ENCODE data around the gene EGFR. TPM values are rescaled to one million over a fixed set of nuclear protein-coding genes. Genes with fewer than 3 reads are reported as not detected.

The EGFR gene
- total and polyA plus RNA-seq, 4 experiments from 2014 or later: not detected

- Mint-ChIP-seq H3K4me1 (peaks cover 0 to 1% (median 0%) of the 10 kb centered on the region in 4 donors), H3K9me3 (no peaks in the 10 kb centered on the region), H3K27me3 (peaks cover 2 to 27% of the 10 kb centered on the region in 2 donors), H3K4me3 (no peak overlapping the region), H3K27ac (no peak overlapping the region), H3K36me3 (no peaks in the 10 kb centered on the region)
- Histone ChIP-seq H3K27me3 (ENCODE audit: insufficient read depth, low read length) (no peaks in the 10 kb centered on the region), H3K4me1 (ENCODE audit: insufficient read depth, low read length) (no peaks in the 10 kb centered on the region), H3K36me3 (ENCODE audit: insufficient read depth, low read length) (no peaks in the 10 kb centered on the region), H3K27ac (ENCODE audit: low read depth, low read length) (no peak overlapping the region), H3K4me3 (ENCODE audit: low read length in 2 of 2) (no peak overlapping the region), H3K9me3 (ENCODE audit: control insufficient read depth in 1 of 2, low read length in 2 of 2) (no peaks in the 10 kb centered on the region)
- no peak for DNase-seq
- POLR2A ChIA-PET (ENCODE audit: partially characterized antibody): no interaction called here
- intact Hi-C loops (cut with micrococcal nuclease): no loop called here
- CTCF ChIA-PET (ENCODE audit: partially characterized antibody): no interaction called here
These were observed 82.5 kb downstream of the EGFR start for GRCh38 chr7:55101359-55101758.

- ChIA-PET POLR2A (ENCODE audit: partially characterized antibody) (no interaction called here), CTCF (ENCODE audit: partially characterized antibody) (no interaction called here)
- no peak overlapping the region for H3K27ac Mint-ChIP-seq
- Histone ChIP-seq H3K27ac (ENCODE audit: low read depth, low read length) (no peak overlapping the region), H3K9me3 (ENCODE audit: control insufficient read depth in 1 of 2, low read length in 2 of 2) (no peaks in the 10 kb centered on the region), H3K4me3 (ENCODE audit: low read length in 2 of 2) (no peak overlapping the region), H3K27me3 (ENCODE audit: insufficient read depth, low read length) (no peaks in the 10 kb centered on the region), H3K4me1 (ENCODE audit: insufficient read depth, low read length) (no peaks in the 10 kb centered on the region), H3K36me3 (ENCODE audit: insufficient read depth, low read length) (no peaks in the 10 kb centered on the region)
- H3K36me3 Mint-ChIP-seq: no peaks in the 10 kb centered on the region
- intact Hi-C loops (cut with micrococcal nuclease): no loop called here
- H3K4me1 Mint-ChIP-seq: peaks cover 0 to 1% (median 0%) of the 10 kb centered on the region in 4 donors
- no peak for DNase-seq
- H3K4me3 Mint-ChIP-seq: no peak overlapping the region
- peaks cover 2 to 28% of the 10 kb centered on the region in 2 donors for H3K27me3 Mint-ChIP-seq
- no peaks in the 10 kb centered on the region for H3K9me3 Mint-ChIP-seq
These were observed 85.3 kb downstream of the EGFR start for GRCh38 chr7:55104123-55104522.

DNA sequence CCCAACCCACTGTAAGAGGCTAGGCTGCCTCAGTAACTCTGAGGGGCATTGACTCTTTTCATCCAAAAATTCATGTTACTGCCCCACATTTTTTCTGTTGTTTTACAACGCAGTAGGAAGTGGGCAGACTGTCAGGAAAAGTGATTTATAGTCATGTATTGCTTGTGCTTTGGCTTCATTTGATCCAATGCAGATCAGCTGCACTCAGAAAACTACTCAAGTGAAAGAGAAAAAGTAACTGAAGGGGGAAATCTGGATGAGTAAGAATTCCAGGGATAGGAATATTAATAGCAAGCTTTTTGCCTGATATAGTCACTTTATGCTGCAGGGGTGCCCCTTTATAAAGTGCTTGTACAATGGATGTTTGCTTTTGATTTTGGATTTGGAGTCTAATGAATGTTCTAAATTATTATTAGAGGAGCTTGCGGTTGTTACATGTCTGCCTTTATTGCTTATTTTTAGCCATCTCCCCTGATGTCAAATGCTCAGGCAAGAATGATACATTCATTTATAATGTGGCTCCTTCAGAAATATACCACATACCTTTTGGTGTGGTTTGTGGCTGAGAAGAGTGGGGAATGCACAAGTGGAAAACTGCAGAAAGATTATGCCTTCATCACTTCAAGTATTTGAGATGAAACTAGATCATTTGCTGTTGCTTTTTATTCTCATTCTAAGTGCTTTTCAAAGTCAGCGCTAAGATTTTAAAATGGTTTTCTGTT, 86.1 kb downstream of the EGFR start:
- peaks cover 0 to 1% (median 0%) of the 10 kb centered on the region in 4 donors for H3K4me1 Mint-ChIP-seq
- ChIA-PET POLR2A (ENCODE audit: partially characterized antibody) (no interaction called here), CTCF (ENCODE audit: partially characterized antibody) (no interaction called here)
- no peaks in the 10 kb centered on the region for H3K27me3 ChIP-seq (ENCODE audit: insufficient read depth, low read length)
- intact Hi-C loops (cut with micrococcal nuclease): no loop called here
- no peaks in the 10 kb centered on the region for H3K4me1 ChIP-seq (ENCODE audit: insufficient read depth, low read length)
- H3K4me3 ChIP-seq (ENCODE audit: low read length in 2 of 2): no peak overlapping the region
- H3K27ac Mint-ChIP-seq: no peak overlapping the region
- H3K36me3 ChIP-seq (ENCODE audit: insufficient read depth, low read length): no peaks in the 10 kb centered on the region
- no peak overlapping the region for H3K4me3 Mint-ChIP-seq
- no peak for DNase-seq
- H3K9me3 Mint-ChIP-seq: no peaks in the 10 kb centered on the region
- peaks cover 2 to 23% of the 10 kb centered on the region in 2 donors for H3K27me3 Mint-ChIP-seq
- H3K27ac ChIP-seq (ENCODE audit: low read depth, low read length): no peak overlapping the region
- H3K36me3 Mint-ChIP-seq: no peaks in the 10 kb centered on the region
- no peaks in the 10 kb centered on the region for H3K9me3 ChIP-seq (ENCODE audit: control insufficient read depth in 1 of 2, low read length in 2 of 2)

DNA sequence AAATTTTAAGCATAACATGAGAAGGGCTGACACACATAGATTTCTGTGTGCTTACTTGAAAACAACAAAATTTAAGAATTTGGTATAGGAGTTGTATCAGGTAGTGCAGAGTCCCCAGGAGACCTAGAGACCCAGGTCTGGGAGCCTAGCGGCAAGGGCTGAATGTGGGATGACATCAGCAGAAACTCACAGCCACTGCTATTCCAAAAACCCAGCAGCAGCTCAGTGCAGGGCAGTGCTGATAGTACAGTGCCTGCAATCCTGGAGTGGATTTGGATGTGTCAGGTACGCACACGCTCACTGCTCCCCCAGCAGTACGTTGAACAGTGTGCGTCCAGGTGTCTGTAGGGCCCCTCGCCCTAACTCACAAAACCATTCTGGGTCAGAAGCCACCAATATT, 87.1 kb downstream of the EGFR start:
- Mint-ChIP-seq H3K4me3 (no peak overlapping the region), H3K9me3 (no peaks in the 10 kb centered on the region), H3K27ac (peak overlapping the region in 1 of 7 donors; percentile 5), H3K36me3 (no peaks in the 10 kb centered on the region), H3K27me3 (peaks cover 2 to 23% of the 10 kb centered on the region in 2 donors), H3K4me1 (peaks cover 0 to 1% (median 0%) of the 10 kb centered on the region in 4 donors)
- no peak for DNase-seq
- H3K4me3 ChIP-seq (ENCODE audit: low read length in 2 of 2): no peak overlapping the region
- H3K36me3 ChIP-seq (ENCODE audit: insufficient read depth, low read length): no peaks in the 10 kb centered on the region
- POLR2A ChIA-PET (ENCODE audit: partially characterized antibody): no interaction called here
- CTCF ChIA-PET (ENCODE audit: partially characterized antibody): no interaction called here
- intact Hi-C loops (cut with micrococcal nuclease): no loop called here
- H3K27ac ChIP-seq (ENCODE audit: low read depth, low read length): no peak overlapping the region
- no peaks in the 10 kb centered on the region for H3K4me1 ChIP-seq (ENCODE audit: insufficient read depth, low read length)
- H3K9me3 ChIP-seq (ENCODE audit: control insufficient read depth in 1 of 2, low read length in 2 of 2): no peaks in the 10 kb centered on the region
- no peaks in the 10 kb centered on the region for H3K27me3 ChIP-seq (ENCODE audit: insufficient read depth, low read length)

DNA sequence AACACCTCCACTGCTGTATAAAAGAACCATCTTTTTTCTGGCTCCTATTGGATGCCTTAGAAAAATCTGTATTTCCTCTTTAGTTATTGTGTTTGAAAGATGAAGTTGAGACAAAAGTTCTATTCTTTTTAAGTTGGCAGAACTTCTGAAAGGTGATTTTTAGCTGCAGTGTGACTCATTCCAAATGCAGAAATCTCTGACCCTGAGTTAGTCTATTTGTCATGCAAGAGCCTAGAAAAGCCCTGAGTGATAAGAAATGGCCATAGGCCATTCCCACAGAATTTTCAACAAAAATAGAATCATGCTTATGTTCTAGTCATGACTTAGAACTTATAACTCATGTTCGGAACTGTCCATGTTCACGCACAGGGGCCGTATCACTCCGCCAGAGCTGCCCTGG, 89.1 kb downstream of the EGFR start:
- Histone ChIP-seq H3K27ac (ENCODE audit: low read depth, low read length) (no peak overlapping the region), H3K4me1 (ENCODE audit: insufficient read depth, low read length) (no peaks in the 10 kb centered on the region), H3K27me3 (ENCODE audit: insufficient read depth, low read length) (no peaks in the 10 kb centered on the region), H3K9me3 (ENCODE audit: control insufficient read depth in 1 of 2, low read length in 2 of 2) (no peaks in the 10 kb centered on the region), H3K36me3 (ENCODE audit: insufficient read depth, low read length) (no peaks in the 10 kb centered on the region), H3K4me3 (ENCODE audit: low read length in 2 of 2) (no peak overlapping the region)
- no peak overlapping the region for H3K27ac Mint-ChIP-seq
- peaks cover 0 to 9% of the 10 kb centered on the region in 2 donors for H3K27me3 Mint-ChIP-seq
- H3K36me3 Mint-ChIP-seq: no peaks in the 10 kb centered on the region
- peaks cover 0 to 1% (median 0%) of the 10 kb centered on the region in 4 donors for H3K4me1 Mint-ChIP-seq
- POLR2A ChIA-PET (ENCODE audit: partially characterized antibody): no interaction called here
- intact Hi-C loops (cut with micrococcal nuclease): no loop called here
- CTCF ChIA-PET (ENCODE audit: partially characterized antibody): no interaction called here
- no peak overlapping the region for H3K4me3 Mint-ChIP-seq
- no peaks in the 10 kb centered on the region for H3K9me3 Mint-ChIP-seq
- no peak for DNase-seq

GRCh38 chr7:55108401-55108800, 89.6 kb downstream of the EGFR start:
- no peak overlapping the region for H3K27ac Mint-ChIP-seq
- Histone ChIP-seq H3K9me3 (ENCODE audit: control insufficient read depth in 1 of 2, low read length in 2 of 2) (no peaks in the 10 kb centered on the region), H3K4me1 (ENCODE audit: insufficient read depth, low read length) (no peaks in the 10 kb centered on the region), H3K27ac (ENCODE audit: low read depth, low read length) (no peak overlapping the region), H3K4me3 (ENCODE audit: low read length in 2 of 2) (no peak overlapping the region), H3K36me3 (ENCODE audit: insufficient read depth, low read length) (no peaks in the 10 kb centered on the region), H3K27me3 (ENCODE audit: insufficient read depth, low read length) (no peaks in the 10 kb centered on the region)
- intact Hi-C loops (cut with micrococcal nuclease): no loop called here
- H3K4me1 Mint-ChIP-seq: peaks cover 0 to 1% (median 0%) of the 10 kb centered on the region in 4 donors
- H3K4me3 Mint-ChIP-seq: no peak overlapping the region
- no peaks in the 10 kb centered on the region for H3K36me3 Mint-ChIP-seq
- POLR2A ChIA-PET (ENCODE audit: partially characterized antibody): no interaction called here
- H3K27me3 Mint-ChIP-seq: peaks cover 3 to 13% of the 10 kb centered on the region in 2 donors
- no peaks in the 10 kb centered on the region for H3K9me3 Mint-ChIP-seq
- DNase-seq: no peak
- CTCF ChIA-PET (ENCODE audit: partially characterized antibody): no interaction called here

DNA sequence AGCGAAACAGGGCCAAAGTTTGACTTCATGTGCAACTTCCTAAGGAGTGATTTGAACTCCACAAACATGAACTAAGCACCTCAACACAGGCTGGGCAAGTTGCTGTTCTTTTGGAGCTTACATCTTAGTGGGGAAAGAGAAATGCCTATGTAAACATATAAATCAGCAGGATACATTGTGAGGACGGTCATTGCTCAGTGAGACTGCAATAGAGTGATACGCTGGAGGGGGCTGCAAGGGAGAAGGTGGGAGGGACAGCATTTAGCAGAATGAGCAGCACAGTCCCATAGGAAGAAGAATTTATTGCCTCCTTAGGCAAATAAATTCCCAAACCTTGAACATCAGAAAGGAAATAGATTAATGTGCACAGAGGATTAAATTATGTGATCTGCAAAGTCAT, 90.0 kb downstream of the EGFR start:
- H3K4me1 ChIP-seq (ENCODE audit: insufficient read depth, low read length): no peaks in the 10 kb centered on the region
- Mint-ChIP-seq H3K9me3 (no peaks in the 10 kb centered on the region), H3K36me3 (no peaks in the 10 kb centered on the region), H3K4me1 (peaks cover 0 to 1% (median 0%) of the 10 kb centered on the region in 4 donors), H3K27me3 (peaks cover 4 to 14% of the 10 kb centered on the region in 2 donors), H3K27ac (no peak overlapping the region), H3K4me3 (no peak overlapping the region)
- H3K9me3 ChIP-seq (ENCODE audit: control insufficient read depth in 1 of 2, low read length in 2 of 2): no peaks in the 10 kb centered on the region
- intact Hi-C loops (cut with micrococcal nuclease): no loop called here
- CTCF ChIA-PET (ENCODE audit: partially characterized antibody): no interaction called here
- no peak overlapping the region for H3K27ac ChIP-seq (ENCODE audit: low read depth, low read length)
- DNase-seq: no peak
- no peaks in the 10 kb centered on the region for H3K27me3 ChIP-seq (ENCODE audit: insufficient read depth, low read length)
- POLR2A ChIA-PET (ENCODE audit: partially characterized antibody): no interaction called here
- no peaks in the 10 kb centered on the region for H3K36me3 ChIP-seq (ENCODE audit: insufficient read depth, low read length)
- no peak overlapping the region for H3K4me3 ChIP-seq (ENCODE audit: low read length in 2 of 2)

Measured in CD4-positive, alpha-beta memory T cell (primary cell).